GM20431 (cell line): Measurements from ENCODE around the gene CHST11.

Source experiments
- in situ Hi-C: fragments of 300-500 bp; cut with MseI, MboI; formaldehyde crosslinking; loops from one replicate; pipeline ENCODE4 v1.15.0; 2020; ENCODE audit warnings: low sequenced_read_pairs; ENCODE audit not compliant: unreplicated experiment

Gene CHST11

GRCh38 chr12:104456417-104456949 lies at the start of gene CHST11:
TSS of gene CHST11 (plus strand) at chr12:104456948.
- in situ Hi-C loops: loop anchor here (25.0 kb wide), 1 partner anchor 206 kb away; no protein-coding TSS in a partner anchor

GRCh38 chr12:104407438-104407837 lies 49.3 kb upstream of the CHST11 start:
- in situ Hi-C loops: no loop called here

- in situ Hi-C loops: no loop called here
Measured at GRCh38 chr12:104407922-104408321, 48.8 kb upstream of the CHST11 start.

GRCh38 chr12:104410326-104410725 lies 46.4 kb upstream of the CHST11 start:
- in situ Hi-C loops: no loop called here

- in situ Hi-C loops: no loop called here
Measured at GRCh38 chr12:104410786-104411185, 46.0 kb upstream of the CHST11 start.

- in situ Hi-C loops: no loop called here
Measured at GRCh38 chr12:104411826-104412641, 44.7 kb upstream of the CHST11 start.

- in situ Hi-C loops: no loop called here
Measured at GRCh38 chr12:104412681-104413080, 44.1 kb upstream of the CHST11 start.

GRCh38 chr12:104413330-104413729 lies 43.4 kb upstream of the CHST11 start:
- in situ Hi-C loops: no loop called here

- in situ Hi-C loops: no loop called here
Measured at GRCh38 chr12:104414581-104415341, 42.0 kb upstream of the CHST11 start.

- in situ Hi-C loops: no loop called here
Measured at GRCh38 chr12:104415342-104415980, 41.3 kb upstream of the CHST11 start.

GRCh38 chr12:104416136-104416535 lies 40.6 kb upstream of the CHST11 start:
- in situ Hi-C loops: no loop called here

- in situ Hi-C loops: no loop called here
Measured at GRCh38 chr12:104416585-104416984, 40.2 kb upstream of the CHST11 start.

- in situ Hi-C loops: no loop called here
Measured at GRCh38 chr12:104419717-104420116, 37.0 kb upstream of the CHST11 start.

- in situ Hi-C loops: no loop called here
Measured at GRCh38 chr12:104420868-104421267, 35.9 kb upstream of the CHST11 start.

- in situ Hi-C loops: no loop called here
Measured at GRCh38 chr12:104421343-104421742, 35.4 kb upstream of the CHST11 start.

- in situ Hi-C loops: no loop called here
Measured at GRCh38 chr12:104422441-104422840, 34.3 kb upstream of the CHST11 start.

GRCh38 chr12:104423273-104423672 lies 33.5 kb upstream of the CHST11 start:
- in situ Hi-C loops: no loop called here

- in situ Hi-C loops: no loop called here
Measured at GRCh38 chr12:104423809-104424208, 32.9 kb upstream of the CHST11 start.

- in situ Hi-C loops: no loop called here
Measured at GRCh38 chr12:104424955-104425354, 31.8 kb upstream of the CHST11 start.

- in situ Hi-C loops: no loop called here
Measured at GRCh38 chr12:104425614-104426013, 31.1 kb upstream of the CHST11 start.
